HepG2 (cell line): ENCODE data around the gene EDC3. TPM values are rescaled to one million over a fixed set of nuclear protein-coding genes. Genes with fewer than 3 reads are reported as not detected.

ENCODE experiments used
- CCAR2 ChIP-seq: fragments of 200-400 bp; formaldehyde crosslinking; optimal IDR thresholded peaks from 2 replicates; pipeline ENCODE3; 2018; ENCODE audit warnings: low read depth, mild to moderate bottlenecking, low read length, moderate library complexity
- CEBPB ChIP-seq: IDR thresholded peaks from 2 replicates; pipeline ENCODE4 v1.6.1; 2011; ENCODE audit warnings: low read depth, low read length, improper control_type of control experiment, borderline replicate concordance
- CEBPG ChIP-seq: IDR thresholded peaks from 2 replicates; pipeline ENCODE4 v1.6.1; 2016
- EZH2 ChIP-seq: conservative IDR thresholded peaks from 2 replicates; pipeline ENCODE4 v1.6.1; 2012; ENCODE audit warnings: mild to moderate bottlenecking, low read depth, low read length, moderate library complexity
- HOXA7 ChIP-seq: sonication (generic); formaldehyde crosslinking; IDR thresholded peaks from 2 replicates; pipeline ENCODE4 v1.8.1; 2022; ENCODE audit warnings: mild to moderate bottlenecking, missing genetic modification reagents, moderate library complexity
- MATR3 ChIP-seq: sonication (generic); formaldehyde crosslinking; IDR thresholded peaks from 2 replicates; pipeline ENCODE4 v1.4.0; 2020; ENCODE audit warnings: missing genetic modification reagents
- MTA3 ChIP-seq: sonication (generic); formaldehyde crosslinking; IDR thresholded peaks from 2 replicates; pipeline ENCODE4 v1.4.0; 2020; ENCODE audit warnings: missing genetic modification reagents
- RBM22 ChIP-seq: fragments of 200-400 bp; formaldehyde crosslinking; optimal IDR thresholded peaks from 2 replicates; pipeline ENCODE3; 2017; ENCODE audit warnings: mild to moderate bottlenecking, low read length, moderate library complexity
- SOX6 ChIP-seq, 2 experiments: fragments of 450-650 bp in 1 of 2; sonication (generic) in 1 of 2; formaldehyde crosslinking in 1 of 2; IDR thresholded peaks; 2 replicates each; pipeline versions ENCODE4 v1.4.0 to v1.6.1; 2017 to 2020; ENCODE audit warnings: antibody characterized with exemption in 1 of 2, mild to moderate bottlenecking in 1 of 2, missing genetic modification reagents in 1 of 2
- SP140L ChIP-seq: sonication (generic); formaldehyde crosslinking; IDR thresholded peaks from 2 replicates; pipeline ENCODE4 v1.4.0; 2020; ENCODE audit warnings: missing genetic modification reagents, borderline replicate concordance
- ZFP36L1 ChIP-seq: sonication (generic); formaldehyde crosslinking; IDR thresholded peaks from 2 replicates; pipeline ENCODE4 v1.8.0; 2022; ENCODE audit warnings: mild to moderate bottlenecking, missing genetic modification reagents, moderate library complexity
- ZFYVE20 ChIP-seq: sonication (generic); formaldehyde crosslinking; IDR thresholded peaks from 2 replicates; pipeline ENCODE4 v1.8.0; 2023; ENCODE audit warnings: low read depth, mild to moderate bottlenecking, moderate library complexity, missing genetic modification reagents, borderline replicate concordance
- ZNF234 ChIP-seq: sonication (generic); formaldehyde crosslinking; conservative IDR thresholded peaks from 2 replicates; pipeline ENCODE4 v1.5.1; 2020; ENCODE audit warnings: mild to moderate bottlenecking, missing genetic modification reagents
- ZNF292 ChIP-seq: sonication (generic); formaldehyde crosslinking; IDR thresholded peaks from 2 replicates; pipeline ENCODE4 v1.8.1; 2022; ENCODE audit warnings: mild to moderate bottlenecking, low read depth, missing genetic modification reagents, borderline replicate concordance
- ZNF691 ChIP-seq: sonication (generic); formaldehyde crosslinking; IDR thresholded peaks from 2 replicates; pipeline ENCODE4 v1.4.0; 2020; ENCODE audit warnings: missing genetic modification reagents, low read depth, mild to moderate bottlenecking, borderline replicate concordance
- polyA plus RNA-seq, 8 experiments: library from polyadenylated mRNA; depleted of rRNA in 3 of 8; stranded (reverse) in 7 of 8; unstranded in 1 of 8; fragments of >200 nt; fragmentation: Illumina TruSeq in 4 of 8; extraction: Trizol in 4 of 8; gene quantifications; 2 replicates each; pipeline versions ENCODE4 v1.2.1 to v1.2.3, GENCODE V29; 2011 to 2016; ENCODE audit warnings: low read depth in 4 of 8, missing spikeins in 1 of 8, mixed read lengths in 1 of 8; ENCODE audit not compliant: insufficient read depth in 1 of 8
- total RNA-seq, 5 experiments: library from RNA; depleted of rRNA; stranded (reverse); fragments of >200 nt; fragmentation: Illumina TruSeq; extraction: Trizol; gene quantifications; 2 replicates each; pipeline ENCODE4 v1.2.3, GENCODE V29; 2016; ENCODE audit warnings: low read depth in 1 of 5
- TF ChIP-seq, protein P1 (sequence below): sonication (generic); formaldehyde crosslinking; conservative IDR thresholded peaks from 2 replicates; pipeline ENCODE4 v1.8.0; 2022; ENCODE audit warnings: low read depth, missing genetic modification reagents
- TF ChIP-seq, protein P2 (sequence below): sonication (generic); formaldehyde crosslinking; IDR thresholded peaks from 2 replicates; pipeline ENCODE4 v1.9.0; 2022; ENCODE audit warnings: low read depth, missing genetic modification reagents
- TF ChIP-seq, protein P3 (sequence below): sonication (generic); formaldehyde crosslinking; IDR thresholded peaks from 2 replicates; pipeline ENCODE4 v1.9.0; 2021; ENCODE audit warnings: mild to moderate bottlenecking, missing genetic modification reagents

EDC3 gene
- total and polyA plus RNA-seq, 2 of the 13 experiments (the other 11 are each of a cell fraction or from before 2014, with no cell fraction given), result 17.4 to 32.0 TPM

DNA sequence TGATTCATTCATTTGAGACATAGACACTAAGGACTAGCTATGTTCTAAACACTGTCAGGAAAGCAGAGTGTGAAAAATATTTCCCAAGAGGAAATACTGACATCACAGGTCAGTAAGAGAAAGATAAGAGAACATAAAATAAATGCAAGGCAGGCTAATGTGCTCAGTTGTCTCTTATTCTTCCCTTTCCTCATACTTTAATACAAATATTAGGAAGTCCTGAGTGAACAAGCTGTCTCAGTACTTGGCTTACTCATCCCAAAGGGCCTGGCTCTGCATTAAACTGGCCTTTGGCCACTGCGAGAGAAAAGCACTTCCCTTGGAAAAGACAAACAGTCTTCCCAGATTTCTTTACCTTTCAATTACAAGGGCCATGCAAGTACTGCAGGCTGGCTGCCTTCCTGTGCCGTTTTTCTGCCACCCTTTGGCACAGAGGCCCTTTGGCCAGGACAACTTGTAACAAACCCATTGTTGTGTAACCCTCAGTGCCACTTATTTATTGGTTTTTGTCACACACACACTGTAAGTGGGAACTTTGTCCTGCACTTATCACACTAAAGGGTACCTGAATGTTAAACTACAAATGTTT, 31.7 kb downstream of the EDC3 start (continued):
- no peak for TF ChIP-seq ZFP36L1 (CRISPR knock-in tag)
- no peak for TF ChIP-seq MTA3
- no peak for TF ChIP-seq MATR3
- no peak for TF ChIP-seq SP140L (CRISPR knock-in tag)
- no peak for TF ChIP-seq RBM22
- TF ChIP-seq HOXA7 (CRISPR knock-in tag), result no peak
- no peak for TF ChIP-seq ZFYVE20 (CRISPR knock-in tag)
- TF ChIP-seq, protein P1, sequence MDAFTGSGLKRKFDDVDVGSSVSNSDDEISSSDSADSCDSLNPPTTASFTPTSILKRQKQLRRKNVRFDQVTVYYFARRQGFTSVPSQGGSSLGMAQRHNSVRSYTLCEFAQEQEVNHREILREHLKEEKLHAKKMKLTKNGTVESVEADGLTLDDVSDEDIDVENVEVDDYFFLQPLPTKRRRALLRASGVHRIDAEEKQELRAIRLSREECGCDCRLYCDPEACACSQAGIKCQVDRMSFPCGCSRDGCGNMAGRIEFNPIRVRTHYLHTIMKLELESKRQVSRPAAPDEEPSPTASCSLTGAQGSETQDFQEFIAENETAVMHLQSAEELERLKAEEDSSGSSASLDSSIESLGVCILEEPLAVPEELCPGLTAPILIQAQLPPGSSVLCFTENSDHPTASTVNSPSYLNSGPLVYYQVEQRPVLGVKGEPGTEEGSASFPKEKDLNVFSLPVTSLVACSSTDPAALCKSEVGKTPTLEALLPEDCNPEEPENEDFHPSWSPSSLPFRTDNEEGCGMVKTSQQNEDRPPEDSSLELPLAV (CRISPR knock-in tag), result no peak
- peak; percentile 40; the same call in 1 of the 2 replicates for TF ChIP-seq CEBPG
- TF ChIP-seq, protein P2, sequence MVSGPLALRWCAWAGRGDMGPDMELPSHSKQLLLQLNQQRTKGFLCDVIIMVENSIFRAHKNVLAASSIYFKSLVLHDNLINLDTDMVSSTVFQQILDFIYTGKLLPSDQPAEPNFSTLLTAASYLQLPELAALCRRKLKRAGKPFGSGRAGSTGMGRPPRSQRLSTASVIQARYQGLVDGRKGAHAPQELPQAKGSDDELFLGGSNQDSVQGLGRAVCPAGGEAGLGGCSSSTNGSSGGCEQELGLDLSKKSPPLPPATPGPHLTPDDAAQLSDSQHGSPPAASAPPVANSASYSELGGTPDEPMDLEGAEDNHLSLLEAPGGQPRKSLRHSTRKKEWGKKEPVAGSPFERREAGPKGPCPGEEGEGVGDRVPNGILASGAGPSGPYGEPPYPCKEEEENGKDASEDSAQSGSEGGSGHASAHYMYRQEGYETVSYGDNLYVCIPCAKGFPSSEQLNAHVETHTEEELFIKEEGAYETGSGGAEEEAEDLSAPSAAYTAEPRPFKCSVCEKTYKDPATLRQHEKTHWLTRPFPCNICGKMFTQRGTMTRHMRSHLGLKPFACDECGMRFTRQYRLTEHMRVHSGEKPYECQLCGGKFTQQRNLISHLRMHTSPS (CRISPR knock-in tag), result peak; percentile 93
- peak; percentile 55; the same call in 1 of the 2 replicates for TF ChIP-seq ZNF292 (CRISPR knock-in tag)
- TF ChIP-seq, protein P3, sequence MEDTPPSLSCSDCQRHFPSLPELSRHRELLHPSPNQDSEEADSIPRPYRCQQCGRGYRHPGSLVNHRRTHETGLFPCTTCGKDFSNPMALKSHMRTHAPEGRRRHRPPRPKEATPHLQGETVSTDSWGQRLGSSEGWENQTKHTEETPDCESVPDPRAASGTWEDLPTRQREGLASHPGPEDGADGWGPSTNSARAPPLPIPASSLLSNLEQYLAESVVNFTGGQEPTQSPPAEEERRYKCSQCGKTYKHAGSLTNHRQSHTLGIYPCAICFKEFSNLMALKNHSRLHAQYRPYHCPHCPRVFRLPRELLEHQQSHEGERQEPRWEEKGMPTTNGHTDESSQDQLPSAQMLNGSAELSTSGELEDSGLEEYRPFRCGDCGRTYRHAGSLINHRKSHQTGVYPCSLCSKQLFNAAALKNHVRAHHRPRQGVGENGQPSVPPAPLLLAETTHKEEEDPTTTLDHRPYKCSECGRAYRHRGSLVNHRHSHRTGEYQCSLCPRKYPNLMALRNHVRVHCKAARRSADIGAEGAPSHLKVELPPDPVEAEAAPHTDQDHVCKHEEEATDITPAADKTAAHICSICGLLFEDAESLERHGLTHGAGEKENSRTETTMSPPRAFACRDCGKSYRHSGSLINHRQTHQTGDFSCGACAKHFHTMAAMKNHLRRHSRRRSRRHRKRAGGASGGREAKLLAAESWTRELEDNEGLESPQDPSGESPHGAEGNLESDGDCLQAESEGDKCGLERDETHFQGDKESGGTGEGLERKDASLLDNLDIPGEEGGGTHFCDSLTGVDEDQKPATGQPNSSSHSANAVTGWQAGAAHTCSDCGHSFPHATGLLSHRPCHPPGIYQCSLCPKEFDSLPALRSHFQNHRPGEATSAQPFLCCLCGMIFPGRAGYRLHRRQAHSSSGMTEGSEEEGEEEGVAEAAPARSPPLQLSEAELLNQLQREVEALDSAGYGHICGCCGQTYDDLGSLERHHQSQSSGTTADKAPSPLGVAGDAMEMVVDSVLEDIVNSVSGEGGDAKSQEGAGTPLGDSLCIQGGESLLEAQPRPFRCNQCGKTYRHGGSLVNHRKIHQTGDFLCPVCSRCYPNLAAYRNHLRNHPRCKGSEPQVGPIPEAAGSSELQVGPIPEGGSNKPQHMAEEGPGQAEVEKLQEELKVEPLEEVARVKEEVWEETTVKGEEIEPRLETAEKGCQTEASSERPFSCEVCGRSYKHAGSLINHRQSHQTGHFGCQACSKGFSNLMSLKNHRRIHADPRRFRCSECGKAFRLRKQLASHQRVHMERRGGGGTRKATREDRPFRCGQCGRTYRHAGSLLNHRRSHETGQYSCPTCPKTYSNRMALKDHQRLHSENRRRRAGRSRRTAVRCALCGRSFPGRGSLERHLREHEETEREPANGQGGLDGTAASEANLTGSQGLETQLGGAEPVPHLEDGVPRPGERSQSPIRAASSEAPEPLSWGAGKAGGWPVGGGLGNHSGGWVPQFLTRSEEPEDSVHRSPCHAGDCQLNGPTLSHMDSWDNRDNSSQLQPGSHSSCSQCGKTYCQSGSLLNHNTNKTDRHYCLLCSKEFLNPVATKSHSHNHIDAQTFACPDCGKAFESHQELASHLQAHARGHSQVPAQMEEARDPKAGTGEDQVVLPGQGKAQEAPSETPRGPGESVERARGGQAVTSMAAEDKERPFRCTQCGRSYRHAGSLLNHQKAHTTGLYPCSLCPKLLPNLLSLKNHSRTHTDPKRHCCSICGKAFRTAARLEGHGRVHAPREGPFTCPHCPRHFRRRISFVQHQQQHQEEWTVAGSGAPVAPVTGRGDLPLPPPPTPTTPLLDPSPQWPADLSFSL, result peak; percentile 86; the same call in 1 of the 2 replicates
- TF ChIP-seq ZNF234 (CRISPR knock-in tag), result no peak
- no peak for TF ChIP-seq ZNF691 (CRISPR knock-in tag)
- TF ChIP-seq CCAR2, result no peak
- TF ChIP-seq CEBPB, result peak; percentile 46; the same call in 1 of the 2 replicates
- no peak for TF ChIP-seq EZH2
- no peak for TF ChIP-seq SOX6 (IDR thresholded peaks at IDR 0.05)
- peak; percentile 51 for TF ChIP-seq SOX6 (CRISPR knock-in tag; IDR thresholded peaks at IDR 0.05)
